Activated B cell treated with CpG ODN at 0.5 μM for 24 hours (primary cell): ENCODE results near the gene SEMA5B. TPM values are rescaled to one million over a fixed set of nuclear protein-coding genes. Genes with fewer than 3 reads are reported as not detected.

Experiments used
- ATAC-seq: fragments of 200-7000 bp; cut with Tn5 transposase; one replicate; pipeline ENCODE4 v1.10.0; 2021; ENCODE audit warnings: low read depth, mild to moderate bottlenecking, moderate library complexity
- CTCF ChIA-PET: fragments of 350-600 bp; sonication (Branson Sonifier 250); formaldehyde crosslinking; loops from one replicate; lab custom pipeline; 2021; ENCODE audit warnings: antibody characterized with exemption; lab: Charles Lee
- POLR2A ChIA-PET: fragments of 350-600 bp; sonication (Branson Sonifier 250); formaldehyde crosslinking; loops from one replicate; lab custom pipeline; 2021; ENCODE audit warnings: antibody characterized with exemption; lab: Charles Lee
- DNase-seq: peaks from one replicate; pipeline ENCODE4 v3.0.0; 2022
- H3K27ac Mint-ChIP-seq: one replicate; pipeline ENCODE4 v1.8.0; 2020; ENCODE audit warnings: mixed read lengths
- H3K27me3 Mint-ChIP-seq: one replicate; pipeline ENCODE4 v1.8.0; 2021; ENCODE audit warnings: mixed read lengths
- H3K36me3 Mint-ChIP-seq: one replicate; pipeline ENCODE4 v1.8.0; 2021; ENCODE audit warnings: low read depth, mixed read lengths
- H3K4me1 Mint-ChIP-seq: one replicate; pipeline ENCODE4 v1.8.0; 2021; ENCODE audit warnings: mixed read lengths
- H3K4me3 Mint-ChIP-seq: one replicate; pipeline ENCODE4 v1.8.0; 2020; ENCODE audit warnings: mild to moderate bottlenecking, mixed read lengths
- H3K9me3 Mint-ChIP-seq: one replicate; pipeline ENCODE4 v1.8.0; 2020; ENCODE audit warnings: mixed read lengths
- CTCF ChIP-seq: fragments of 200-600 bp; IDR thresholded peaks from one replicate; pipeline ENCODE4 v1.8.0; 2022; ENCODE audit warnings: antibody characterized with exemption, mild to moderate bottlenecking
- intact Hi-C: fragments of 100-400 bp; cut with micrococcal nuclease; formaldehyde crosslinking; loops from one replicate; pipeline ENCODE4 v1.15.1; 2024
- total RNA-seq: library from RNA; stranded (reverse); gene quantifications from 2 replicates; pipeline ENCODE4 v1.2.3, GENCODE V29; 2022

The SEMA5B gene
- total RNA-seq, 1 donor from 2014 or later = 1.6 TPM

GRCh38 chr3:122942937-122943827, 84.4 kb downstream of the SEMA5B start:
- H3K4me1 Mint-ChIP-seq = peaks cover 27% of the 10 kb centered on the region
- no peaks in the 10 kb centered on the region for H3K9me3 Mint-ChIP-seq
- intact Hi-C loops = loop anchor here (1.0 to 5.0 kb wide), 3 partner anchors 85 to 314 kb away; no protein-coding TSS in a partner anchor
- H3K36me3 Mint-ChIP-seq = no peaks in the 10 kb centered on the region
- H3K27me3 Mint-ChIP-seq = no peaks in the 10 kb centered on the region
- no peak for TF ChIP-seq CTCF
- no peak overlapping the region for H3K4me3 Mint-ChIP-seq
- ATAC-seq = peak; percentile 59
- POLR2A ChIA-PET = interaction anchor here (0.6 kb wide), 1 partner anchor 1193 kb away, joined by 4 read pairs; the partner anchor contains the start of gene GOLGB1
- DNase-seq = peak; percentile 38
- no peak overlapping the region for H3K27ac Mint-ChIP-seq
- CTCF ChIA-PET = interaction anchor here (1.1 to 4.7 kb wide), 5 partner anchors 45 to 89 kb away, joined by 3 to 41 read pairs (median 6); partner anchors contain the start of gene SEMA5B

- no peaks in the 10 kb centered on the region for H3K9me3 Mint-ChIP-seq
Observed at GRCh38 chr3:122942239-122942638, 85.3 kb downstream of the SEMA5B start.

GRCh38 chr3:122941228-122942206, 86.0 kb downstream of the SEMA5B start:
- CTCF ChIA-PET = interaction anchor here (0.9 to 4.7 kb wide), 7 partner anchors 47 to 90 kb away, joined by 3 to 41 read pairs (median 6); partner anchors contain the start of gene SEMA5B

More at GRCh38 chr3:122942239-122942638, 85.3 kb downstream of the SEMA5B start:
- H3K4me1 Mint-ChIP-seq = peaks cover 27% of the 10 kb centered on the region
- TF ChIP-seq CTCF = no peak
- POLR2A ChIA-PET = no interaction called here
- ATAC-seq = no peak
- no peaks in the 10 kb centered on the region for H3K27me3 Mint-ChIP-seq
- CTCF ChIA-PET = interaction anchor here (0.9 to 4.7 kb wide), 6 partner anchors 46 to 89 kb away, joined by 3 to 41 read pairs (median 6); partner anchors contain the start of gene SEMA5B
- intact Hi-C loops = loop anchor here (5.0 kb wide), 2 partner anchors 185 to 315 kb away; no protein-coding TSS in a partner anchor
- DNase-seq = no peak
- H3K4me3 Mint-ChIP-seq = no peak overlapping the region
- H3K36me3 Mint-ChIP-seq = no peaks in the 10 kb centered on the region
- no peak overlapping the region for H3K27ac Mint-ChIP-seq

GRCh38 chr3:122940628-122941086, 86.9 kb downstream of the SEMA5B start:
- Mint-ChIP-seq H3K4me1 (peaks cover 20% of the 10 kb centered on the region), H3K9me3 (no peaks in the 10 kb centered on the region), H3K27me3 (no peaks in the 10 kb centered on the region), H3K27ac (no peak overlapping the region), H3K36me3 (no peaks in the 10 kb centered on the region), H3K4me3 (no peak overlapping the region)
- no peak for ATAC-seq
- POLR2A ChIA-PET = no interaction called here
- intact Hi-C loops = loop anchor here (5.0 kb wide), 2 partner anchors 183 to 317 kb away; no protein-coding TSS in a partner anchor
- TF ChIP-seq CTCF = no peak
- no peak for DNase-seq
- CTCF ChIA-PET = interaction anchor here (1.8 to 4.7 kb wide), 2 partner anchors 75 to 87 kb away, joined by 6 to 41 read pairs; partner anchors contain the start of gene SEMA5B

More at GRCh38 chr3:122941228-122942206, 86.0 kb downstream of the SEMA5B start:
- Mint-ChIP-seq H3K4me1 (peaks cover 27% of the 10 kb centered on the region), H3K27me3 (no peaks in the 10 kb centered on the region), H3K36me3 (no peaks in the 10 kb centered on the region), H3K9me3 (no peaks in the 10 kb centered on the region), H3K4me3 (no peak overlapping the region), H3K27ac (no peak overlapping the region)
- ATAC-seq (no peak), DNase-seq (no peak)
- POLR2A ChIA-PET = no interaction called here
- TF ChIP-seq CTCF = no peak
- intact Hi-C loops = loop anchor here (5.0 kb wide), 2 partner anchors 184 to 316 kb away; no protein-coding TSS in a partner anchor
